Upper lobe of right lung (tissue), 1 donor: ENCODE results near the gene SORL1. TPM values are rescaled to one million over a fixed set of nuclear protein-coding genes. Genes with fewer than 3 reads are reported as not detected.

Experiments used
- ATAC-seq: fragments of 200-7000 bp; cut with Tn5 transposase; one replicate; pipeline ENCODE4 v1.9.1; 2020; ENCODE audit warnings: mild to moderate bottlenecking, moderate library complexity
- DNase-seq: peaks from one replicate; pipeline ENCODE4 v3.0.0-alpha.2; 2020
- H3K27ac ChIP-seq: fragments of 200-600 bp; one replicate; pipeline ENCODE4 v1.8.0; 2022
- H3K27me3 ChIP-seq: fragments of 200-600 bp; one replicate; pipeline ENCODE4 v1.8.0; 2022; ENCODE audit warnings: mild to moderate bottlenecking
- H3K36me3 ChIP-seq: fragments of 200-600 bp; one replicate; pipeline ENCODE4 v1.8.0; 2022
- H3K4me1 ChIP-seq: fragments of 200-600 bp; one replicate; pipeline ENCODE4 v1.8.0; 2022
- H3K4me3 ChIP-seq: fragments of 200-600 bp; one replicate; pipeline ENCODE4 v1.8.0; 2022; ENCODE audit warnings: mild to moderate bottlenecking
- H3K9me3 ChIP-seq: fragments of 200-600 bp; one replicate; pipeline ENCODE4 v1.8.0; 2022
- intact Hi-C: fragments of 100-400 bp; cut with DNase I; formaldehyde crosslinking; loops from one replicate; pipeline ENCODE4 v1.11.0; 2022
- total RNA-seq: library from RNA; stranded (reverse); fragmentation: NEBNext Ultra II Directional; extraction: Animal tissue kit (Norgen Biotek cat#: 25700); gene quantifications from one replicate; pipeline ENCODE4 v1.2.1, GENCODE V29; 2021
- TF ChIP-seq, protein P1 (sequence below): fragments of 200-600 bp; IDR thresholded peaks from one replicate; pipeline ENCODE4 v1.8.0; 2022; ENCODE audit warnings: antibody characterized with exemption
- donor health status: DM: no; HTN: yes; CAD: no; lungs with severe emphysema.

Gene SORL1
- total RNA-seq, 1 donor from 2014 or later, result 48.3 TPM

- H3K9me3 ChIP-seq, result no peaks in the 10 kb centered on the region
- no peak for ATAC-seq
- no peak overlapping the region for H3K4me3 ChIP-seq
- H3K36me3 ChIP-seq, result no peaks in the 10 kb centered on the region
- no peaks in the 10 kb centered on the region for H3K27me3 ChIP-seq
- no peak overlapping the region for H3K27ac ChIP-seq
- intact Hi-C loops, result no loop called here
- DNase-seq, result no peak
- H3K4me1 ChIP-seq, result peaks cover 24% of the 10 kb centered on the region
- TF ChIP-seq, protein P1, sequence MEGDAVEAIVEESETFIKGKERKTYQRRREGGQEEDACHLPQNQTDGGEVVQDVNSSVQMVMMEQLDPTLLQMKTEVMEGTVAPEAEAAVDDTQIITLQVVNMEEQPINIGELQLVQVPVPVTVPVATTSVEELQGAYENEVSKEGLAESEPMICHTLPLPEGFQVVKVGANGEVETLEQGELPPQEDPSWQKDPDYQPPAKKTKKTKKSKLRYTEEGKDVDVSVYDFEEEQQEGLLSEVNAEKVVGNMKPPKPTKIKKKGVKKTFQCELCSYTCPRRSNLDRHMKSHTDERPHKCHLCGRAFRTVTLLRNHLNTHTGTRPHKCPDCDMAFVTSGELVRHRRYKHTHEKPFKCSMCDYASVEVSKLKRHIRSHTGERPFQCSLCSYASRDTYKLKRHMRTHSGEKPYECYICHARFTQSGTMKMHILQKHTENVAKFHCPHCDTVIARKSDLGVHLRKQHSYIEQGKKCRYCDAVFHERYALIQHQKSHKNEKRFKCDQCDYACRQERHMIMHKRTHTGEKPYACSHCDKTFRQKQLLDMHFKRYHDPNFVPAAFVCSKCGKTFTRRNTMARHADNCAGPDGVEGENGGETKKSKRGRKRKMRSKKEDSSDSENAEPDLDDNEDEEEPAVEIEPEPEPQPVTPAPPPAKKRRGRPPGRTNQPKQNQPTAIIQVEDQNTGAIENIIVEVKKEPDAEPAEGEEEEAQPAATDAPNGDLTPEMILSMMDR, result no peak
These were observed 3.0 kb downstream of the SORL1 start for GRCh38 chr11:121455115-121455514.

DNA sequence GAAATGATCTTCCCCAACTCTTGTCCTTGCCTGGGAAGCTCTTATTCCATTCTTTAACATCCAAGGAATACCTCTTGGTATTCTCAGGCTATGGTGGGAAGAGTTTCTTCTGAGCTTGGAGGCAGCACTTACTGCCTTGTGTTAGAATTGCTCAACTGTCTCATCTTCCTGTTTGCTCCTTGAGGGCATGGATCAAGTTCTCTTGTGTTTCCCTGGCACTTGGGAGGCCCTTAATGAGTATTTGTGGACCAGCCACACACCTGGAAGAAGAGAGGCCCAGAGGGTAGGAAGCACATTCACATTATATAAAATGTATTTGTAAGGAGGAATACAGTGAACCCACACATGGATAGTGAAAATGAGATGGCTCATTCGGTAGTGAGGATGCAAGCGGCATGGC lies 4.0 kb downstream of the SORL1 start:
- DNase-seq (no peak), ATAC-seq (no peak)
- Histone ChIP-seq H3K4me1 (peaks cover 18% of the 10 kb centered on the region), H3K36me3 (no peaks in the 10 kb centered on the region), H3K4me3 (no peak overlapping the region), H3K27me3 (no peaks in the 10 kb centered on the region), H3K27ac (no peak overlapping the region), H3K9me3 (no peaks in the 10 kb centered on the region)
- intact Hi-C loops, result no loop called here
- TF ChIP-seq, protein P1, result no peak

DNA sequence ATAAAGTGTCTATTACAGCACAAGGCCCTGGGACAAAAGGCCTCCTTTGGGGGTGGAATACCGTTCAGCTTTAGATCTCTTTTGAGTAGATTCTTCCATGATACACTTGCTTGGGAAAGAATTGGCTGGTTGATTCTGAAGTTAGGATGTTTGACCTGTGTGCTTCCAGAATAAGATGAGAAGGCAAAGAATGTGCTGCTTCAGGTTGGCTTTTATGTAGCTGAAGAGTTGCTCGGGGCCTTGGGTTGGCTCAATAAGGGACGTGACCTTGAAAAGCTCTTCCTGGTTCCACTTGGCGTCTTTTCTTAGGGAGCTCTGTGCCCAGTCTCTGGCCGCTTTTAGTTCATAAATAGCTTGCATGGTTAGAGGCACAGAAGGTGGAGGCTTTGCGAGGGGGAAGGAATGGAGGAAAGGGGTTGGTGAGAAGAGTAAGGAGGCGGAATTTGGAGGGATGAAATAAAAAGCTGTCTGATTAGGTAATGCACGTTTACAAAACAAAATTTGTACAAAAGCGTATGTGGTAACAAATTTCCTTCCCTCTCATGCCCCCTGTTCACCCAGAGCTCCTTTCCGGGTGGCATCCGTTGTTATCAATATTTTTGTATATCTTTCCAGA lies 4.8 kb downstream of the SORL1 start:
- Histone ChIP-seq H3K36me3 (no peaks in the 10 kb centered on the region), H3K27me3 (no peaks in the 10 kb centered on the region), H3K4me1 (peaks cover 11% of the 10 kb centered on the region), H3K27ac (no peak overlapping the region), H3K4me3 (no peak overlapping the region), H3K9me3 (no peaks in the 10 kb centered on the region)
- ATAC-seq, result no peak
- intact Hi-C loops, result no loop called here
- TF ChIP-seq, protein P1, result no peak
- DNase-seq, result no peak

DNA sequence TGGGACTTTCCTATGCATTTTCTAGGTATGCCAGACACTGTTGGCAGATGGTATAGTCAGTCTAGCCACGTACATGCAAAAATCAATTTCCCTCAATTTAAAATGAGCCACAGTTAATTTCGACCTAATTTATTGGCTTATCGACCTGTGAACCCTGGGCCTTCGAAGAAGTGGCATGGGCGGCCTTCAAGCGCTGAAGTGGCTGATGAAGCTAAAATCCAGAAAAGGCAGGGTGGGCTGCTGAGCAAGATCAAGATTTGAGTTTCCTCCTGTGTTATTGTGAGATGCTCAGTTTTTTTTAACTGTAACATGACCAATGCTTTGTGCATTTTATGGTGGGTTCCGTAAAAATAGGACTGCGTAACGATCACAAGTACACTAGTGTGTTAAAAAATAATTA lies 6.4 kb downstream of the SORL1 start:
- ATAC-seq (no peak), DNase-seq (no peak)
- Histone ChIP-seq H3K4me1 (peaks cover 11% of the 10 kb centered on the region), H3K4me3 (no peak overlapping the region), H3K27me3 (no peaks in the 10 kb centered on the region), H3K9me3 (no peaks in the 10 kb centered on the region), H3K27ac (no peak overlapping the region), H3K36me3 (no peaks in the 10 kb centered on the region)
- intact Hi-C loops, result no loop called here
- TF ChIP-seq, protein P1, result no peak

GRCh38 chr11:121459413-121460017 lies 7.4 kb downstream of the SORL1 start:
- no peak overlapping the region for H3K27ac ChIP-seq
- H3K9me3 ChIP-seq, result no peaks in the 10 kb centered on the region
- no peaks in the 10 kb centered on the region for H3K27me3 ChIP-seq
- TF ChIP-seq, protein P1, result no peak
- intact Hi-C loops, result no loop called here
- peaks cover 18% of the 10 kb centered on the region for H3K4me1 ChIP-seq
- no peak overlapping the region for H3K4me3 ChIP-seq
- no peak for ATAC-seq
- H3K36me3 ChIP-seq, result no peaks in the 10 kb centered on the region
- no peak for DNase-seq
